ENCODE measurements around the gene CSF3. TPM values are rescaled to one million over a fixed set of nuclear protein-coding genes. Genes with fewer than 3 reads are reported as not detected.

CSF3 gene
- total and polyA plus RNA-seq, 2 of the 4 experiments (the other 2 are of a cell fraction) = not detected

DNA sequence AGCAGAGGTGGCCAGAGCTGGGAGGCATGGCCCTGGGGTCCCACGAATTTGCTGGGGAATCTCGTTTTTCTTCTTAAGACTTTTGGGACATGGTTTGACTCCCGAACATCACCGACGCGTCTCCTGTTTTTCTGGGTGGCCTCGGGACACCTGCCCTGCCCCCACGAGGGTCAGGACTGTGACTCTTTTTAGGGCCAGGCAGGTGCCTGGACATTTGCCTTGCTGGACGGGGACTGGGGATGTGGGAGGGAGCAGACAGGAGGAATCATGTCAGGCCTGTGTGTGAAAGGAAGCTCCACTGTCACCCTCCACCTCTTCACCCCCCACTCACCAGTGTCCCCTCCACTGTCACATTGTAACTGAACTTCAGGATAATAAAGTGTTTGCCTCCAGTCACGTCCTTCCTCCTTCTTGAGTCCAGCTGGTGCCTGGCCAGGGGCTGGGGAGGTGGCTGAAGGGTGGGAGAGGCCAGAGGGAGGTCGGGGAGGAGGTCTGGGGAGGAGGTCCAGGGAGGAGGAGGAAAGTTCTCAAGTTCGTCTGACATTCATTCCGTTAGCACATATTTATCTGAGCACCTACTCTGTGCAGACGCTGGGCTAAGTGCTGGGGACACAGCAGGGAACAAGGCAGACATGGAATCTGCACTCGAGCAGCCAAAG, 2.3 kb downstream of the CSF3 start:
- CTCF ChIA-PET = interaction anchor here (1.3 kb wide), 1 partner anchor 69 kb away, joined by 3 read pairs; no protein-coding TSS in a partner anchor
- TF ChIP-seq MXI1 (IDR thresholded peaks at IDR 0.05; ENCODE audit: borderline replicate concordance, low read depth, low read length) (no peak), CHD1 (IDR thresholded peaks at IDR 0.05; ENCODE audit: low read depth, low read length) (no peak), NFE2L2 (IDR thresholded peaks at IDR 0.05; ENCODE audit: low read depth, low read length) (no peak), MAFK (IDR thresholded peaks at IDR 0.05; ENCODE audit: low read depth, low read length) (no peak), CEBPB (IDR thresholded peaks at IDR 0.05; ENCODE audit: low read depth, low read length) (no peak), MAZ (IDR thresholded peaks at IDR 0.05; ENCODE audit: borderline replicate concordance, low read depth, low read length) (no peak), RCOR1 (IDR thresholded peaks at IDR 0.05; ENCODE audit: insufficient replicate concordance, low read length) (no peak), BHLHE40 (IDR thresholded peaks at IDR 0.05; ENCODE audit: low read depth, low read length) (no peak), CTCF (conservative IDR thresholded peaks at IDR 0.05; ENCODE audit: low read depth, low read length) (no peak), POLR2A (IDR thresholded peaks at IDR 0.05; ENCODE audit: low read depth, low read length) (no peak), RFX5 (IDR thresholded peaks at IDR 0.05; ENCODE audit: low read depth, low read length) (no peak), SMC3 (IDR thresholded peaks at IDR 0.05; ENCODE audit: low read depth, low read length) (no peak), FOS (IDR thresholded peaks at IDR 0.05; ENCODE audit: low read depth, low read length) (no peak)
- TF ChIP-seq, protein P1, sequence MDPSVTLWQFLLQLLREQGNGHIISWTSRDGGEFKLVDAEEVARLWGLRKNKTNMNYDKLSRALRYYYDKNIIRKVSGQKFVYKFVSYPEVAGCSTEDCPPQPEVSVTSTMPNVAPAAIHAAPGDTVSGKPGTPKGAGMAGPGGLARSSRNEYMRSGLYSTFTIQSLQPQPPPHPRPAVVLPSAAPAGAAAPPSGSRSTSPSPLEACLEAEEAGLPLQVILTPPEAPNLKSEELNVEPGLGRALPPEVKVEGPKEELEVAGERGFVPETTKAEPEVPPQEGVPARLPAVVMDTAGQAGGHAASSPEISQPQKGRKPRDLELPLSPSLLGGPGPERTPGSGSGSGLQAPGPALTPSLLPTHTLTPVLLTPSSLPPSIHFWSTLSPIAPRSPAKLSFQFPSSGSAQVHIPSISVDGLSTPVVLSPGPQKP (IDR thresholded peaks at IDR 0.05; ENCODE audit: borderline replicate concordance, low read depth, low read length) = no peak
- TF ChIP-seq, protein P2, sequence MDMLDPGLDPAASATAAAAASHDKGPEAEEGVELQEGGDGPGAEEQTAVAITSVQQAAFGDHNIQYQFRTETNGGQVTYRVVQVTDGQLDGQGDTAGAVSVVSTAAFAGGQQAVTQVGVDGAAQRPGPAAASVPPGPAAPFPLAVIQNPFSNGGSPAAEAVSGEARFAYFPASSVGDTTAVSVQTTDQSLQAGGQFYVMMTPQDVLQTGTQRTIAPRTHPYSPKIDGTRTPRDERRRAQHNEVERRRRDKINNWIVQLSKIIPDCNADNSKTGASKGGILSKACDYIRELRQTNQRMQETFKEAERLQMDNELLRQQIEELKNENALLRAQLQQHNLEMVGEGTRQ (IDR thresholded peaks at IDR 0.05; ENCODE audit: low read depth, low read length) = no peak

More for the DNA sequence above, 2.3 kb downstream of the CSF3 start:
- no TSS peak for BruUV-seq (replicated peaks)
- H3K14ac ChIP-seq (replicated peaks; ENCODE audit: low read depth, low read length) = no peak overlapping the region; the same call in 1 of the 2 replicates
- no peak overlapping the region for H3K23ac ChIP-seq (ENCODE audit: low read depth, low read length)
- peaks cover 29% of the 10 kb centered on the region for H3K4me1 ChIP-seq (ENCODE audit: control insufficient read depth, insufficient read depth, low read length)
- H3K27ac ChIP-seq (ENCODE audit: insufficient read depth, low read length) = no peak overlapping the region
- no peak overlapping the region for H3K4me2 ChIP-seq (ENCODE audit: low read depth, low read length)
- H3K56ac ChIP-seq (ENCODE audit: extremely low read depth, insufficient read depth, low read length) = no peak overlapping the region
- H3K4me3 ChIP-seq (ENCODE audit: insufficient read depth, low read depth, low read length) = no peak overlapping the region
- 0 out of 4 replicates have a peak, but pooled peaks cover 0 to 6% of the 10 kb centered on the region in 2 experiments for H3K79me1 ChIP-seq (ENCODE audit: low read depth in 1 of 2, low read length in 2 of 2)
- no peak for ATAC-seq (ENCODE audit: low read depth)
- peak overlapping the region; percentile 71 to 75; a peak in 1 of 4 replicates for H4K8ac ChIP-seq (ENCODE audit: low read depth in 2 of 2, low read length in 2 of 2)
- in situ Hi-C loops (cut with MboI; ENCODE audit: low sequenced_read_pairs) = no loop called here
- peak overlapping the region; percentile 44; the same call in 1 of the 2 replicates for H3K4ac ChIP-seq (ENCODE audit: low read depth, low read length)
- no peak overlapping the region for H4K5ac ChIP-seq (ENCODE audit: low read depth, low read length)
- intact Hi-C loops (cut with micrococcal nuclease) = no loop called here
- no peak overlapping the region for H3K9ac ChIP-seq (ENCODE audit: low read depth, low read length)
- POLR2A ChIA-PET (ENCODE audit: unreplicated experiment) = no interaction called here
- no peaks in the 10 kb centered on the region; the same call in 1 of the 2 replicates for H3K9me1 ChIP-seq (ENCODE audit: insufficient read depth, low read length)
- dilution Hi-C loops (cut with HindIII; ENCODE audit: low sequenced_read_pairs, unreplicated experiment) = no loop called here
- H2BK5ac ChIP-seq (ENCODE audit: low read depth, low read length, poor library complexity, severe bottlenecking) = no peak overlapping the region
- DNase-seq = no peak
- peak overlapping the region; percentile 97 for H2AK5ac ChIP-seq (ENCODE audit: low read depth, low read length)
- no peak overlapping the region for H3K18ac ChIP-seq (ENCODE audit: low read depth, low read length)
- H4K91ac ChIP-seq (ENCODE audit: insufficient read depth, low read depth, low read length) = no peak overlapping the region
- 67% methylated on average over 7 of the region's 15 CpGs; no CpG with 5 or more reads in 1 of the 2 experiments for WGBS, 2 experiments (ENCODE audit: extremely low coverage in 2 of 2, insufficient read length in 1 of 2)
- H2AK9ac ChIP-seq (replicated peaks; ENCODE audit: low read depth, low read length, poor library complexity) = peak overlapping the region; percentile 51
- H3K36me3 ChIP-seq (ENCODE audit: control insufficient read depth, insufficient read depth, low read length) = peaks cover 16% of the 10 kb centered on the region; the same call in 1 of the 2 replicates
- H3K9me3 ChIP-seq (ENCODE audit: control insufficient read depth, insufficient read depth, low read length) = no peaks in the 10 kb centered on the region
- no peak overlapping the region for H2AFZ ChIP-seq (replicated peaks; ENCODE audit: low read length, poor library complexity)
- H3K27me3 ChIP-seq (ENCODE audit: control insufficient read depth, insufficient read depth, low read length) = no peaks in the 10 kb centered on the region
- H2BK120ac ChIP-seq (ENCODE audit: low read depth, low read length) = no peak overlapping the region
- H4K20me1 ChIP-seq (ENCODE audit: insufficient read depth, low read length) = no peaks in the 10 kb centered on the region
- 0 out of 3 replicates have a peak overlapping the region, but pooled peaks have one; percentile 43 for H2BK15ac ChIP-seq (ENCODE audit: low read depth, low read length)
- no peak overlapping the region for H2BK20ac ChIP-seq (ENCODE audit: low read depth, low read length)
